SK-N-SH (cell line): Measurements from ENCODE around the gene NTM. TPM values are rescaled to one million over a fixed set of nuclear protein-coding genes. Genes with fewer than 3 reads are reported as not detected.
"Not testable (repeated sequence)": the region's sequence is repeated elsewhere in the genome, so short reads cannot be mapped to it uniquely, and the experiment has no call there.

Experiments
- CTCF ChIA-PET: fragments of 300-600, 350-600 bp; formaldehyde crosslinking; extraction: SDS; loops from one replicate; lab custom pipeline; 2021; lab: Yijun Ruan, JAX
- POLR2A ChIA-PET: fragments of 350-600 bp; sonication (Branson Sonifier 250); formaldehyde crosslinking; extraction: SDS; loops from one replicate; lab custom pipeline; 2020; ENCODE audit warnings: antibody characterized with exemption, inconsistent platforms; lab: Yijun Ruan, JAX
- DNase-seq: peaks from one replicate; pipeline ENCODE4 v3.0.0; 2012
- H2AFZ ChIP-seq: fragments of 200-600 bp; sonication (generic); 2 replicates; pipeline ENCODE4 v1.8.1; 2016; ENCODE audit warnings: antibody characterized with exemption, mild to moderate bottlenecking, low read depth
- H3F3A ChIP-seq: fragments of 200-600 bp; sonication (generic); replicated peaks from 2 replicates; pipeline ENCODE3; 2016; ENCODE audit warnings: antibody characterized with exemption, mild to moderate bottlenecking; ENCODE audit not compliant: insufficient read depth
- H3K27ac ChIP-seq, 2 experiments: fragments of 200-500 bp in 1 of 2; fragments of 200-600 bp in 1 of 2; sonication (Bioruptor generic) in 1 of 2; sonication (generic), shearing (Covaris generic) in 1 of 2; 2 replicates each; pipeline versions ENCODE4 v1.5.1 to v1.6.1; 2014 to 2016; ENCODE audit warnings: low read depth in 2 of 2, inconsistent platforms in 1 of 2, low read length in 1 of 2, mild to moderate bottlenecking in 1 of 2, mixed read lengths in 1 of 2
- H3K27me3 ChIP-seq: fragments of 200-600 bp; sonication (generic), shearing (Covaris generic); 2 replicates; pipeline ENCODE4 v1.6.1; 2016; ENCODE audit warnings: mixed run types; ENCODE audit not compliant: insufficient read depth
- H3K36me3 ChIP-seq, 2 experiments: fragments of 200-500 bp in 1 of 2; fragments of 200-600 bp in 1 of 2; sonication (Bioruptor generic) in 1 of 2; sonication (generic) in 1 of 2; replicated peaks in 1 of 2; 2 replicates each; pipeline versions ENCODE3 to v1.5.1; 2014 to 2016; ENCODE audit warnings: low read length in 1 of 2, mild to moderate bottlenecking in 1 of 2; ENCODE audit not compliant: insufficient read depth in 2 of 2, control insufficient read depth in 1 of 2
- H3K4me1 ChIP-seq, 2 experiments: fragments of 200-500 bp in 1 of 2; fragments of 200-600 bp in 1 of 2; sonication (Bioruptor generic) in 1 of 2; sonication (generic), shearing (Covaris generic) in 1 of 2; 2 replicates each; pipeline versions ENCODE4 v1.5.1 to v1.6.1; 2014 to 2016; ENCODE audit warnings: low read depth in 1 of 2, low read length in 1 of 2, mixed run types in 1 of 2; ENCODE audit not compliant: insufficient read depth in 2 of 2, control insufficient read depth in 1 of 2
- H3K4me2 ChIP-seq: fragments of 200-600 bp; sonication (generic), shearing (Covaris generic); 2 replicates; pipeline ENCODE4 v1.6.1; 2017; ENCODE audit warnings: mixed run types
- H3K4me3 ChIP-seq, 2 experiments: fragments of 200-500 bp in 1 of 2; fragments of 200-600 bp in 1 of 2; sonication (Bioruptor generic) in 1 of 2; sonication (generic), shearing (Covaris generic) in 1 of 2; 2 replicates each; pipeline versions ENCODE4 v1.5.1 to v1.8.1; 2014 to 2016; ENCODE audit warnings: low read depth in 2 of 2, inconsistent platforms in 1 of 2, low read length in 1 of 2, mild to moderate bottlenecking in 1 of 2, mixed read lengths in 1 of 2, moderate library complexity in 1 of 2
- H3K79me2 ChIP-seq: fragments of 200-600 bp; sonication (generic); 2 replicates; pipeline ENCODE4 v1.8.1; 2017; ENCODE audit warnings: mild to moderate bottlenecking; ENCODE audit not compliant: insufficient read depth
- H3K9ac ChIP-seq: fragments of 200-600 bp; sonication (generic); 2 replicates; pipeline ENCODE4 v1.6.1; 2017; ENCODE audit warnings: mixed run types
- H3K9me2 ChIP-seq: fragments of 200-600 bp; sonication (generic); 2 replicates; pipeline ENCODE4 v1.6.1; 2017; ENCODE audit warnings: mixed run types
- H3K9me3 ChIP-seq: fragments of 200-600 bp; sonication (generic); 2 replicates; pipeline ENCODE4 v1.6.1; 2017; ENCODE audit warnings: mixed run types, mild to moderate bottlenecking, moderate library complexity
- H4K20me1 ChIP-seq: fragments of 200-600 bp; sonication (generic); 2 replicates; pipeline ENCODE4 v1.6.1; 2017; ENCODE audit warnings: mild to moderate bottlenecking, mixed run types; ENCODE audit not compliant: insufficient read depth
- CHD2 ChIP-seq: fragments of 150-350 bp; IDR thresholded peaks from 2 replicates; pipeline ENCODE4 v1.6.1; 2018; ENCODE audit warnings: low read length; ENCODE audit not compliant: partially characterized antibody
- JUND ChIP-seq: IDR thresholded peaks from 2 replicates; pipeline ENCODE4 v1.4.0; 2012
- MEF2A ChIP-seq: IDR thresholded peaks from 2 replicates; pipeline ENCODE4 v1.4.0; 2012; ENCODE audit warnings: low read depth, borderline replicate concordance
- MXI1 ChIP-seq: IDR thresholded peaks from 2 replicates; pipeline ENCODE4 v1.6.1; 2012; ENCODE audit warnings: mild to moderate bottlenecking, low read depth, low read length, improper control_type of control experiment
- SMC3 ChIP-seq: IDR thresholded peaks from 2 replicates; pipeline ENCODE4 v1.6.1; 2012; ENCODE audit warnings: low read depth, low read length, improper control_type of control experiment
- TAF1 ChIP-seq: IDR thresholded peaks from 2 replicates; pipeline ENCODE4 v1.6.1; 2012; ENCODE audit warnings: low read depth, mild to moderate bottlenecking, low read length, moderate library complexity, borderline replicate concordance
- ZBTB33 ChIP-seq: IDR thresholded peaks from 2 replicates; pipeline ENCODE4 v1.4.0; 2012; ENCODE audit warnings: low read depth, borderline replicate concordance
- WGBS: methylation state at CpG from one replicate; pipeline ENCODE4 v1.1.6; 2017; ENCODE audit warnings: low lambda C conversion rate; 5-methylcytosine and 5-hydroxymethylcytosine counted together
- polyA plus RNA-seq, 3 experiments: library from polyadenylated mRNA; depleted of rRNA; stranded (reverse); fragments of >200 nt; gene quantifications; 2 replicates each; pipeline ENCODE4 v1.2.3, GENCODE V29; 2012

The NTM gene
- polyA plus RNA-seq, 1 of the 3 experiments (the other 2 are of a cell fraction): 20.0 TPM

DNA sequence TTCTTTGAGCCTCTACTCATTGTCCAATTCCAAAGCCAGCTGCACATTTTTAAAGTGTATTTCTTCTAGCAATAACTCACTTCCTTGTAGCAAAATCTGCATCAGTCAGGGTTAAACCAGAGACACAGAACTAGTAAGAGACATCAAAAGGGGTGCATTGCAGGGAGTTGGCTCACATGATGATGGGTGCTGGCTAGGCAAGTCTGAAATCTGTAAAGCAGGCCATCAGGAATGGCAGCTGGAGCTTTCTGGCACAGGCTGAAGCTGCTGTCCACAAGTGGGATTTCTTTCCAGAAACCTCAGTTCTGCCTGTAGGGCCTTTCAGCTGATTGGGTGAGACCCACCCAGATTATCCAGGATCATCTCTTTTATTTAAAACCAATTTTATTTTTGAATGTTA lies 698.1 kb downstream of the NTM start:
- Histone ChIP-seq H3K79me2 (peaks cover 9% of the 10 kb centered on the region; the same call in 1 of the 2 replicates), H3K36me3 (no peaks in the 10 kb centered on the region), H3K9me2 (no peaks in the 10 kb centered on the region), H3K9me3 (no peaks in the 10 kb centered on the region), H3K27ac (no peak overlapping the region), H3K4me1 (peaks cover 0 to 35% of the 10 kb centered on the region in 2 experiments; a peak in 3 of 4 replicates), H3K4me2 (no peak overlapping the region), H3K27me3 (no peaks in the 10 kb centered on the region), H2AFZ (no peak overlapping the region), H3K9ac (no peak overlapping the region), H3F3A (peaks cover 38% of the 10 kb centered on the region), H3K4me3 (no peak overlapping the region), H4K20me1 (no peaks in the 10 kb centered on the region)
- TF ChIP-seq MEF2A (no peak), ZBTB33 (no peak), MXI1 (no peak), TAF1 (no peak), CHD2 (no peak), JUND (no peak), SMC3 (no peak)
- no peak for DNase-seq
- ChIA-PET POLR2A (no interaction called here), CTCF (interaction anchor here (0.8 kb wide), 1 partner anchor 935 kb away, joined by 3 read pairs; no protein-coding TSS in a partner anchor)

DNA sequence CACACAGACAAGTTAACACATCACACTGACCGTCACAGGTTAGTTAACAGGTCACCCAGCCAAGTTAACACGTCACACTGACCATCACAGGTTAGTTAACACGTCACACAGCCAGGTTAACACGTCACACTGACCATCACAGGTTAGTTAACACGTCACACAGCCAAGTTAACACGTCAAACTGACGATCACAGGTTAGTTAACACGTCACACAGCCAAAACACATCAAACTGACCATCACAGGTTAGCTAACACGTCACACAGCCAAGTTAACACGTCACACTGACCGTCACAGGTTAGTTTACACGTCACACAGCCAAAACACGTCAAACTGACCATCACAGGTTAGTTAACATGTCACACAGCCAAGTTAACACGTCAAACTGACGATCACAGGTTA lies 699.2 kb downstream of the NTM start:
- H3K27me3 ChIP-seq, H2AFZ ChIP-seq, CTCF ChIA-PET, H3K4me2 ChIP-seq, H3K4me3 ChIP-seq, H3K9me3 ChIP-seq, H3K36me3 ChIP-seq, H3K9me2 ChIP-seq, H3K27ac ChIP-seq, POLR2A ChIA-PET, DNase-seq, H4K20me1 ChIP-seq, H3K9ac ChIP-seq: not testable (repeated sequence)
- peaks cover 40% of the 10 kb centered on the region for H3F3A ChIP-seq
- H3K4me1 ChIP-seq: peaks cover 0 to 33% of the 10 kb centered on the region in 2 experiments; a peak in 3 of 4 replicates
- 86% methylated on average over 15 of the region's 15 CpGs for WGBS
- peaks cover 13% of the 10 kb centered on the region; the same call in 1 of the 2 replicates for H3K79me2 ChIP-seq

DNA sequence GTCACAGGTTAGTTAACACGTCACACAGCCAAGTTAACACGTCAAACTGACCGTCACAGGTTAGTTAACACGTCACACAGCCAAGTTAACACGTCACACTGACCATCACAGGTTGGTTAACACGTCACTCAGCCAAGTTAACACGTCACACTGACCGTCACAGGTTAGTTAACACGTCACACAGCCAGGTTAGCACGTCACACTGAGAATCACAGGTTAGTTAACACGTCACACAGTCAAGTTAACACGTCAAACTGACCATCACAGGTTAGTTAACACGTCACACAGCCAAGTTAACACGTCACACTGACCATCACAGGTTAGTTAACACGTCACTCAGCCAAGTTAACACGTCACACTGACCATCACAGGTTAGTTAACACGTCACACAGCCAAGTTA lies 700.5 kb downstream of the NTM start:
- H3K9me2 ChIP-seq, POLR2A ChIA-PET, H3K4me3 ChIP-seq, H3K4me2 ChIP-seq, H3K9ac ChIP-seq, CTCF ChIA-PET, H3K27ac ChIP-seq, DNase-seq, H2AFZ ChIP-seq, H4K20me1 ChIP-seq, H3K36me3 ChIP-seq, H3K27me3 ChIP-seq, H3K9me3 ChIP-seq: not testable (repeated sequence)
- H3F3A ChIP-seq: peaks cover 33% of the 10 kb centered on the region
- H3K79me2 ChIP-seq: peaks cover 18% of the 10 kb centered on the region; the same call in 1 of the 2 replicates
- peaks cover 0 to 31% of the 10 kb centered on the region in 2 experiments; a peak in 3 of 4 replicates for H3K4me1 ChIP-seq
- WGBS: 86% methylated on average over 17 of the region's 17 CpGs
